Measurements from ENCODE around the gene FGF18.

The FGF18 gene

DNA sequence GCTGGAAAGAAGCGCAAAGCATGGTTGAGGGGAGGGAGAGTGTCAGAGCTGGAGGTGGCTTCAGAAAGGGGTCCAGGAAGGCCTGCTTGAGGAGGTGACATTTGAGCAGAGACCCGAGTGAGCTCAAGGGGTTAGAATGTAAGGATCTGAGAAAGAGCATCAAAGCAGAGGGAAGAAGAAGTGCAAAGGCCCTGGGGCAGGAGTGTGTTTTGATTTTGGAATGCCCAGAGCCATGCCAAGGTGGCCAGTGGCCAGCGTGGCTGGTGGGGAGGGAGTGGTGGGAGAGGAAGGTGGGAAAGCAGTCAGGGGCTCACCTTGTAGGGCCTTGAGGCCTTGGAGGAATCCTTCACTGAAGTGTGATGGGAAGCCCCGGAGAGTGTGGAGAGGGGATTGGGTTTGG, 15.4 kb downstream of the FGF18 start:
- H3K9me3 ChIP-seq (ENCODE audit: control insufficient read depth, insufficient read depth, low read length) = no peaks in the 10 kb centered on the region
- no peaks in the 10 kb centered on the region for H3K36me3 ChIP-seq (ENCODE audit: insufficient read depth, low read length)
- H3K9ac ChIP-seq (ENCODE audit: low read depth, low read length) = no peak overlapping the region
- peaks cover 24% of the 10 kb centered on the region for H3K4me1 ChIP-seq (ENCODE audit: insufficient read depth, low read length)

DNA sequence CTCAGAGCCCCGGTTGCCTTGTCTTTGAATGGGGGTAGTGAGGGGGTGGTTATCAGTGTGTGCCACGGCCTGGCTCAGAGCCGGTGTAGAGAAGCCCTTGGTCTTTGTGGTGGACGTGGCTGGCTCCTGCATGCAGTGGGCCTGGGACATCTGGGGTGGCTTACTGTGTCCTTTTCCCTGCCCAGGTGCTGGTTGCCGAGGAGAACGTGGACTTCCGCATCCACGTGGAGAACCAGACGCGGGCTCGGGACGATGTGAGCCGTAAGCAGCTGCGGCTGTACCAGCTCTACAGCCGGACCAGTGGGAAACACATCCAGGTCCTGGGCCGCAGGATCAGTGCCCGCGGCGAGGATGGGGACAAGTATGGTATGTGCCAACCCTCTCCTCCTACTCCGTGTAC, 16.5 kb downstream of the FGF18 start:
- Histone ChIP-seq H3K4me1 (ENCODE audit: insufficient read depth, low read length) (peaks cover 24% of the 10 kb centered on the region), H3K9me3 (ENCODE audit: control insufficient read depth, insufficient read depth, low read length) (no peaks in the 10 kb centered on the region), H3K36me3 (ENCODE audit: insufficient read depth, low read length) (no peaks in the 10 kb centered on the region), H3K9ac (ENCODE audit: low read depth, low read length) (no peak overlapping the region)

- no peak overlapping the region for H3K9ac ChIP-seq (ENCODE audit: low read depth, low read length)
- H3K4me1 ChIP-seq (ENCODE audit: insufficient read depth, low read length) = peaks cover 24% of the 10 kb centered on the region
- no peaks in the 10 kb centered on the region for H3K36me3 ChIP-seq (ENCODE audit: insufficient read depth, low read length)
- H3K9me3 ChIP-seq (ENCODE audit: control insufficient read depth, insufficient read depth, low read length) = no peaks in the 10 kb centered on the region
Observed at GRCh38 chr5:171436804-171437285, 17.4 kb downstream of the FGF18 start.

GRCh38 chr5:171437286-171437821, 17.9 kb downstream of the FGF18 start:
- Histone ChIP-seq H3K4me1 (ENCODE audit: insufficient read depth, low read length) (peaks cover 24% of the 10 kb centered on the region), H3K36me3 (ENCODE audit: insufficient read depth, low read length) (no peaks in the 10 kb centered on the region)

GRCh38 chr5:171438738-171439137, 19.3 kb downstream of the FGF18 start:
- H3K9me3 ChIP-seq (ENCODE audit: control insufficient read depth, insufficient read depth, low read length) = no peaks in the 10 kb centered on the region
- H3K36me3 ChIP-seq (ENCODE audit: insufficient read depth, low read length) = no peaks in the 10 kb centered on the region
- no peak overlapping the region for H3K9ac ChIP-seq (ENCODE audit: low read depth, low read length)
- H3K4me1 ChIP-seq (ENCODE audit: insufficient read depth, low read length) = peaks cover 16% of the 10 kb centered on the region

More at GRCh38 chr5:171437286-171437821, 17.9 kb downstream of the FGF18 start:
- Histone ChIP-seq H3K9ac (ENCODE audit: low read depth, low read length) (no peak overlapping the region), H3K9me3 (ENCODE audit: control insufficient read depth, insufficient read depth, low read length) (no peaks in the 10 kb centered on the region)

- Histone ChIP-seq H3K4me1 (ENCODE audit: insufficient read depth, low read length) (peaks cover 9% of the 10 kb centered on the region; the same call in 1 of the 2 replicates), H3K36me3 (ENCODE audit: insufficient read depth, low read length) (no peaks in the 10 kb centered on the region), H3K9ac (ENCODE audit: low read depth, low read length) (no peak overlapping the region), H3K9me3 (ENCODE audit: control insufficient read depth, insufficient read depth, low read length) (no peaks in the 10 kb centered on the region)
Observed at GRCh38 chr5:171441246-171441791, 21.9 kb downstream of the FGF18 start.

GRCh38 chr5:171442287-171443042, 23.0 kb downstream of the FGF18 start:
- H3K9me3 ChIP-seq (ENCODE audit: control insufficient read depth, insufficient read depth, low read length) = no peaks in the 10 kb centered on the region
- H3K4me1 ChIP-seq (ENCODE audit: insufficient read depth, low read length) = peaks cover 14% of the 10 kb centered on the region
- H3K9ac ChIP-seq (ENCODE audit: low read depth, low read length) = no peak overlapping the region
- no peaks in the 10 kb centered on the region for H3K36me3 ChIP-seq (ENCODE audit: insufficient read depth, low read length)

GRCh38 chr5:171444582-171444981, 25.1 kb downstream of the FGF18 start:
- H3K36me3 ChIP-seq (ENCODE audit: insufficient read depth, low read length) = no peaks in the 10 kb centered on the region
- peaks cover 24% of the 10 kb centered on the region for H3K4me1 ChIP-seq (ENCODE audit: insufficient read depth, low read length)
- no peak overlapping the region for H3K9ac ChIP-seq (ENCODE audit: low read depth, low read length)
- no peaks in the 10 kb centered on the region for H3K9me3 ChIP-seq (ENCODE audit: control insufficient read depth, insufficient read depth, low read length)

GRCh38 chr5:171445644-171446516, 26.4 kb downstream of the FGF18 start:
- H3K9ac ChIP-seq (ENCODE audit: low read depth, low read length) = no peak overlapping the region
- no peaks in the 10 kb centered on the region for H3K36me3 ChIP-seq (ENCODE audit: insufficient read depth, low read length)
- H3K4me1 ChIP-seq (ENCODE audit: insufficient read depth, low read length) = peaks cover 30% of the 10 kb centered on the region
- no peaks in the 10 kb centered on the region for H3K9me3 ChIP-seq (ENCODE audit: control insufficient read depth, insufficient read depth, low read length)

GRCh38 chr5:171447226-171447625, 27.8 kb downstream of the FGF18 start:
- no peak overlapping the region for H3K9ac ChIP-seq (ENCODE audit: low read depth, low read length)
- no peaks in the 10 kb centered on the region for H3K36me3 ChIP-seq (ENCODE audit: insufficient read depth, low read length)
- no peaks in the 10 kb centered on the region for H3K9me3 ChIP-seq (ENCODE audit: control insufficient read depth, insufficient read depth, low read length)
- H3K4me1 ChIP-seq (ENCODE audit: insufficient read depth, low read length) = peaks cover 35% of the 10 kb centered on the region

GRCh38 chr5:171449426-171449825, 30.0 kb downstream of the FGF18 start:
- Histone ChIP-seq H3K36me3 (ENCODE audit: insufficient read depth, low read length) (no peaks in the 10 kb centered on the region), H3K9me3 (ENCODE audit: control insufficient read depth, insufficient read depth, low read length) (no peaks in the 10 kb centered on the region), H3K9ac (ENCODE audit: low read depth, low read length) (no peak overlapping the region), H3K4me1 (ENCODE audit: insufficient read depth, low read length) (peaks cover 48% of the 10 kb centered on the region)

GRCh38 chr5:171450423-171451331, 31.2 kb downstream of the FGF18 start:
- Histone ChIP-seq H3K4me1 (ENCODE audit: insufficient read depth, low read length) (peaks cover 48% of the 10 kb centered on the region), H3K36me3 (ENCODE audit: insufficient read depth, low read length) (no peaks in the 10 kb centered on the region), H3K9ac (ENCODE audit: low read depth, low read length) (peak overlapping the region; percentile 41; the same call in 1 of the 2 replicates), H3K9me3 (ENCODE audit: control insufficient read depth, insufficient read depth, low read length) (no peaks in the 10 kb centered on the region)

- Histone ChIP-seq H3K9me3 (ENCODE audit: control insufficient read depth, insufficient read depth, low read length) (no peaks in the 10 kb centered on the region), H3K9ac (ENCODE audit: low read depth, low read length) (0 out of 2 replicates have a peak overlapping the region, but pooled peaks have one; percentile 12), H3K4me1 (ENCODE audit: insufficient read depth, low read length) (peaks cover 48% of the 10 kb centered on the region), H3K36me3 (ENCODE audit: insufficient read depth, low read length) (no peaks in the 10 kb centered on the region)
Observed at GRCh38 chr5:171451421-171451820, 32.0 kb downstream of the FGF18 start.

Data from ES-I3 (cell line).